GM18511 (cell line): ENCODE measurements around the gene ALDH18A1.

Source experiments
- ATAC-seq: cut with Tn5 transposase; IDR thresholded peaks from one replicate; pipeline ENCODE4 v1.9.1; 2021; ENCODE audit warnings: mild to moderate bottlenecking, moderate library complexity; ENCODE audit not compliant: unreplicated experiment

Gene ALDH18A1

DNA sequence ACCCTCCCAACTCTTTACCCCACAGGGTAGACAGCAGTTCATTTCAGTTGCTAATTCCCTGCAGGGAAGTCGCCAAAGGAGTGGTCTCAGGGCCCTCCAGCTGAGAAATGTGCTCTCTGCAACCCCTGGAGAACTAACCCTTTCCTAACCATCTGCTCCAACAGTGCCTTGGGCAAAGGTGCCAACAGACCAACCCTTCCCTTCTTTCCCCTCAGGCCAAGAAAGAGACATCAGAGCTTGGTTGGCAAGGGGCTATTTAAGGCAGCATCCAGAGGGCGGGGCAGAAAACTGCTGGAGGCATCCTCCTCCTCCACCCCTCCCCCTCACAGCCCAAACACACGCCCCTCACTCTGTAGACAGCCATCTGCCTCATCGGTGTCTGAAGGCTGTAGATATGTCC, 97.0 kb downstream of the ALDH18A1 start:
- no peak for ATAC-seq

- ATAC-seq: no peak
Measured at GRCh38 chr10:95558593-95559320, 97.8 kb downstream of the ALDH18A1 start.

DNA sequence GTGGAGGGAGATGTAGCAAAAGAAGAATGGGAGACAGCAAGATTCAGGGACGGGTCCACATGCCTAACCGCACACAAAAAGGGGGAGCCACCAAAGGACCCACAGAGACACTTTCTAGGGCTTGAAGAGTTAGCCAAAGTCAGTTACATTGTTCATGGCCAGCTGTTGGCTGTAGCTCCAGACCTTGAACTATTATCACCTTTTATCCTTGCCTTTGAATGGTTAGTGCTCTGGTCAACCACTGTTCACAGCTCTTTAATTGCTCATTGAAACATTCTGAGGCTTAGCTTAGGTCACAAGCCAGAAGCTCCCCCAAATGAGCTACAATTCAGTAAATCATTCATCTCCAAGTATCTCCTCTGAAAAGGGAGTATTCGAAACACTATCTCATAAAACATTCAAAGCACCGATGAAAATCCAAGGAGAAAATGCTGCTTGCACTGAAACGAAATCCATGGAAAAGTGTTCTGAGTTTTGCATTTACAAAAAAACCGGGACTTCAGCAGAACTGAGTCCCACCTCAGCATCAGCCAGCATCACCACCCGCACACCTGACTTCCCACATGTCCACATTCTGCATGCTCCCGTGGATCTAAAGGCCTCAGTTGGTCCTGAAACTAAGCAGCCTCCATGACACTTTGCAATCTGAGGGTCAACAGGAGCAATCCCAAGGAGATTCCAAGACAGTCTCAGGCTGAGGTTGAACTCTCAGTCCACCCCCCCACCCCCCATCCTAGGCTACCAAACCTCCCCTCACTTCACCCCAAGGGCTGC, 99.3 kb downstream of the ALDH18A1 start:
- ATAC-seq: no peak
